PC-3 (cell line): ENCODE measurements around the gene NKD2.

Experiments
- CTCF ChIP-seq: fragments of 300-600 bp; sonication (generic); conservative IDR thresholded peaks from 2 replicates; pipeline ENCODE4 v1.5.1; 2017; ENCODE audit warnings: antibody characterized with exemption, low read depth, mild to moderate bottlenecking, low read length
- EZH2 ChIP-seq: fragments of 300-600 bp; sonication (generic); IDR thresholded peaks from one replicate; pipeline ENCODE4 v1.6.1; 2017; ENCODE audit warnings: antibody characterized with exemption, mild to moderate bottlenecking, low read length; ENCODE audit not compliant: unreplicated experiment

GRCh38 chr5:997001-997474 is 11.6 kb upstream of the NKD2 start:
- TF ChIP-seq CTCF (no peak), EZH2 (no peak)
